IMR-90 (cell line): ENCODE measurements around the gene P2RX3. TPM values are rescaled to one million over a fixed set of nuclear protein-coding genes. Genes with fewer than 3 reads are reported as not detected.

Source experiments
- ATAC-seq: fragments of 200-7000 bp; cut with Tn5 transposase; 2 replicates; pipeline ENCODE4 v1.9.1; 2020; ENCODE audit warnings: low read depth, mild to moderate bottlenecking, moderate library complexity
- BruUV-seq: library from RNA; stranded (reverse); fragments of 400-500 nt; replicated peaks from 2 replicates; lab custom pipeline; 2021; lab: Mats Ljungman, UMichigan
- CTCF ChIA-PET: fragments of 300-600 bp; formaldehyde crosslinking; extraction: SDS; loops from one replicate; lab custom pipeline; 2021; ENCODE audit warnings: antibody characterized with exemption; lab: Yijun Ruan, JAX
- POLR2A ChIA-PET: fragments of 300-600 bp; sonication (Branson Sonifier 250); formaldehyde crosslinking; loops from one replicate; lab custom pipeline; 2022; ENCODE audit warnings: antibody characterized with exemption; ENCODE audit not compliant: unreplicated experiment; lab: Charles Lee
- DNase-seq: peaks from one replicate; pipeline ENCODE4 v3.0.0; 2013
- H2AFZ ChIP-seq: replicated peaks from 2 replicates; pipeline ENCODE3; 2013; ENCODE audit warnings: low read length, mild to moderate bottlenecking; ENCODE audit not compliant: poor library complexity
- H2AK5ac ChIP-seq: 2 replicates; pipeline ENCODE4 v1.6.1; 2013; ENCODE audit warnings: low read depth, low read length, inconsistent platforms
- H2AK9ac ChIP-seq: replicated peaks from 2 replicates; pipeline ENCODE3; 2013; ENCODE audit warnings: mild to moderate bottlenecking, low read depth, low read length, moderate library complexity; ENCODE audit not compliant: poor library complexity
- H2BK120ac ChIP-seq: 2 replicates; pipeline ENCODE4 v1.6.1; 2013; ENCODE audit warnings: low read depth, low read length, inconsistent platforms
- H2BK15ac ChIP-seq: 3 replicates; pipeline ENCODE4 v1.6.1; 2013; ENCODE audit warnings: low read depth, low read length, inconsistent platforms
- H2BK20ac ChIP-seq: 2 replicates; pipeline ENCODE4 v1.6.1; 2013; ENCODE audit warnings: low read depth, mild to moderate bottlenecking, inconsistent platforms, low read length, moderate library complexity
- H2BK5ac ChIP-seq: 2 replicates; pipeline ENCODE4 v1.6.1; 2013; ENCODE audit warnings: mild to moderate bottlenecking, low read depth, low read length, inconsistent platforms; ENCODE audit not compliant: poor library complexity, severe bottlenecking
- H3K14ac ChIP-seq: replicated peaks from 2 replicates; pipeline ENCODE4 v1.6.1; 2013; ENCODE audit warnings: low read depth, low read length, inconsistent platforms
- H3K18ac ChIP-seq: 2 replicates; pipeline ENCODE4 v1.6.1; 2013; ENCODE audit warnings: low read depth, low read length, control low read depth
- H3K23ac ChIP-seq: 2 replicates; pipeline ENCODE4 v1.6.1; 2013; ENCODE audit warnings: low read depth, low read length, inconsistent platforms
- H3K27ac ChIP-seq: 2 replicates; pipeline ENCODE4 v1.5.1; 2013; ENCODE audit warnings: mild to moderate bottlenecking, control low read depth, low read length; ENCODE audit not compliant: insufficient read depth
- H3K27me3 ChIP-seq: 2 replicates; pipeline ENCODE4 v1.6.1; 2013; ENCODE audit warnings: low read length; ENCODE audit not compliant: control insufficient read depth, insufficient read depth
- H3K36me3 ChIP-seq: 2 replicates; pipeline ENCODE4 v1.6.1; 2013; ENCODE audit warnings: low read length, mixed read lengths; ENCODE audit not compliant: control insufficient read depth, insufficient read depth
- H3K4ac ChIP-seq: 2 replicates; pipeline ENCODE4 v1.6.1; 2013; ENCODE audit warnings: low read depth, low read length, inconsistent platforms
- H3K4me1 ChIP-seq: 2 replicates; pipeline ENCODE4 v1.6.1; 2013; ENCODE audit warnings: low read length, mixed read lengths; ENCODE audit not compliant: control insufficient read depth, insufficient read depth
- H3K4me2 ChIP-seq: 2 replicates; pipeline ENCODE4 v1.6.1; 2013; ENCODE audit warnings: low read depth, mild to moderate bottlenecking, control low read depth, low read length, moderate library complexity
- H3K4me3 ChIP-seq: 2 replicates; pipeline ENCODE4 v1.5.1; 2013; ENCODE audit warnings: low read depth, mild to moderate bottlenecking, control low read depth, low read length, moderate library complexity; ENCODE audit not compliant: insufficient read depth
- H3K56ac ChIP-seq: 2 replicates; pipeline ENCODE4 v1.6.1; 2013; ENCODE audit warnings: low read length, inconsistent platforms; ENCODE audit not compliant: insufficient read depth; ENCODE audit errors: extremely low read depth
- H3K79me1 ChIP-seq, 2 experiments: 2 replicates each; pipeline ENCODE4 v1.6.1; 2013; ENCODE audit warnings: low read length in 2 of 2, inconsistent platforms in 1 of 2, low read depth in 1 of 2
- H3K9ac ChIP-seq: 2 replicates; pipeline ENCODE4 v1.6.1; 2013; ENCODE audit warnings: low read depth, low read length, control low read depth
- H3K9me1 ChIP-seq: 2 replicates; pipeline ENCODE4 v1.6.1; 2013; ENCODE audit warnings: low read length, inconsistent platforms; ENCODE audit not compliant: insufficient read depth
- H3K9me3 ChIP-seq: 2 replicates; pipeline ENCODE4 v1.6.1; 2013; ENCODE audit warnings: low read length; ENCODE audit not compliant: control insufficient read depth, insufficient read depth
- H4K20me1 ChIP-seq: 2 replicates; pipeline ENCODE4 v1.6.1; 2013; ENCODE audit warnings: low read length, inconsistent platforms; ENCODE audit not compliant: insufficient read depth
- H4K5ac ChIP-seq: 2 replicates; pipeline ENCODE4 v1.6.1; 2013; ENCODE audit warnings: mild to moderate bottlenecking, low read depth, low read length, control low read depth
- H4K8ac ChIP-seq, 2 experiments: 2 replicates each; pipeline ENCODE4 v1.6.1; 2013; ENCODE audit warnings: low read depth in 2 of 2, low read length in 2 of 2, control low read depth in 1 of 2, inconsistent platforms in 1 of 2
- H4K91ac ChIP-seq: 2 replicates; pipeline ENCODE4 v1.6.1; 2013; ENCODE audit warnings: low read depth, low read length, inconsistent platforms; ENCODE audit not compliant: insufficient read depth
- BHLHE40 ChIP-seq: fragments of 150-350 bp; IDR thresholded peaks from 2 replicates; pipeline ENCODE4 v1.6.1; 2016; ENCODE audit warnings: mild to moderate bottlenecking, low read depth, low read length
- CEBPB ChIP-seq: IDR thresholded peaks from 2 replicates; pipeline ENCODE4 v1.6.1; 2012; ENCODE audit warnings: low read depth, low read length, improper control_type of control experiment
- CHD1 ChIP-seq: IDR thresholded peaks from 2 replicates; pipeline ENCODE4 v1.6.1; 2012; ENCODE audit warnings: low read depth, low read length, improper control_type of control experiment
- CTCF ChIP-seq: conservative IDR thresholded peaks from 2 replicates; pipeline ENCODE4 v1.5.1; 2012; ENCODE audit warnings: mild to moderate bottlenecking, low read depth, low read length, improper control_type of control experiment
- ELK1 ChIP-seq: fragments of 150-350 bp; IDR thresholded peaks from 2 replicates; pipeline ENCODE4 v1.6.1; 2016; ENCODE audit warnings: low read depth, mild to moderate bottlenecking, low read length, moderate library complexity, borderline replicate concordance
- FOS ChIP-seq: fragments of 150-350 bp; IDR thresholded peaks from 2 replicates; pipeline ENCODE4 v1.6.1; 2016; ENCODE audit warnings: low read depth, low read length
- MAFK ChIP-seq: IDR thresholded peaks from 2 replicates; pipeline ENCODE4 v1.6.1; 2012; ENCODE audit warnings: low read depth, low read length, improper control_type of control experiment
- MAZ ChIP-seq: IDR thresholded peaks from 2 replicates; pipeline ENCODE4 v1.6.1; 2012; ENCODE audit warnings: low read depth, mild to moderate bottlenecking, low read length, improper control_type of control experiment, moderate library complexity, borderline replicate concordance
- MXI1 ChIP-seq: IDR thresholded peaks from 2 replicates; pipeline ENCODE4 v1.6.1; 2012; ENCODE audit warnings: low read depth, mild to moderate bottlenecking, low read length, moderate library complexity, borderline replicate concordance
- POLR2A ChIP-seq: IDR thresholded peaks from 2 replicates; pipeline ENCODE4 v1.6.1; 2012; ENCODE audit warnings: mild to moderate bottlenecking, low read depth, low read length
- RCOR1 ChIP-seq: IDR thresholded peaks from 2 replicates; pipeline ENCODE4 v1.6.1; 2012; ENCODE audit warnings: mild to moderate bottlenecking, low read length, improper control_type of control experiment; ENCODE audit not compliant: insufficient replicate concordance
- RFX5 ChIP-seq: IDR thresholded peaks from 2 replicates; pipeline ENCODE4 v1.8.0; 2012; ENCODE audit warnings: low read depth, mild to moderate bottlenecking, low read length, moderate library complexity
- SMC3 ChIP-seq: fragments of 150-350 bp; IDR thresholded peaks from 2 replicates; pipeline ENCODE4 v1.6.1; 2016; ENCODE audit warnings: low read depth, mild to moderate bottlenecking, antibody characterized with exemption, low read length, moderate library complexity
- WGBS, 2 experiments: methylation state at CpG; one replicate each; pipeline versions ENCODE4 v1.1.5 to v1.1.7; 2013; ENCODE audit warnings: missing lambda C conversion rate in 2 of 2; ENCODE audit not compliant: insufficient read length in 1 of 2; ENCODE audit errors: extremely low coverage in 2 of 2; 5-methylcytosine and 5-hydroxymethylcytosine counted together
- dilution Hi-C: fragments of 300-500 bp; cut with HindIII; formaldehyde crosslinking; loops from one replicate; pipeline ENCODE4 v1.14.3; 2018; ENCODE audit warnings: low sequenced_read_pairs; ENCODE audit not compliant: unreplicated experiment
- in situ Hi-C: fragments of 300-500 bp; cut with MboI; formaldehyde crosslinking; loops from 3 replicates; pipeline ENCODE4 v1.14.3; 2019; ENCODE audit warnings: low sequenced_read_pairs, inconsistent platforms, mixed read lengths
- intact Hi-C: fragments of 100-400 bp; cut with micrococcal nuclease; formaldehyde crosslinking; loops from 2 replicates; pipeline ENCODE4 v1.10.0; 2022
- polyA plus RNA-seq, 3 experiments: library from polyadenylated mRNA; depleted of rRNA; stranded (reverse); fragments of >200 nt; gene quantifications; 2 replicates each; pipeline ENCODE4 v1.2.3, GENCODE V29; 2012; ENCODE audit warnings: low replicate concordance in 1 of 3
- total RNA-seq: library from RNA; depleted of rRNA; stranded (reverse); fragments of >200 nt; gene quantifications from 2 replicates; pipeline ENCODE4 v1.2.3, GENCODE V29; 2012
- TF ChIP-seq, protein P1 (sequence below): fragments of 150-350 bp; IDR thresholded peaks from 2 replicates; pipeline ENCODE4 v1.6.1; 2017; ENCODE audit warnings: mild to moderate bottlenecking, antibody characterized with exemption, low read length, low read depth

The P2RX3 gene
- total and polyA plus RNA-seq, 2 of the 4 experiments (the other 2 are of a cell fraction) = not detected

GRCh38 chr11:57391111-57391510 lies 53.0 kb downstream of the P2RX3 start:
- Histone ChIP-seq H4K91ac (no peak overlapping the region), H4K5ac (no peak overlapping the region), H2BK5ac (no peak overlapping the region), H3K79me1 (no peaks in the 10 kb centered on the region), H3K27ac (no peak overlapping the region), H3K9me3 (no peaks in the 10 kb centered on the region), H3K18ac (no peak overlapping the region), H3K4me3 (no peak overlapping the region), H3K14ac (no peak overlapping the region), H3K4ac (no peak overlapping the region), H2AK5ac (no peak overlapping the region), H3K4me2 (no peak overlapping the region), H3K23ac (no peak overlapping the region), H3K4me1 (no peaks in the 10 kb centered on the region), H2AFZ (no peak overlapping the region), H3K27me3 (peaks cover 41% of the 10 kb centered on the region), H3K36me3 (no peaks in the 10 kb centered on the region), H4K20me1 (no peaks in the 10 kb centered on the region; the same call in 1 of the 2 replicates), H2BK15ac (no peak overlapping the region), H4K8ac (no peak overlapping the region), H2BK20ac (no peak overlapping the region), H2AK9ac (no peak overlapping the region), H3K9me1 (no peaks in the 10 kb centered on the region), H3K9ac (no peak overlapping the region), H3K56ac (no peak overlapping the region), H2BK120ac (no peak overlapping the region)
- dilution Hi-C loops (no loop called here), intact Hi-C loops (no loop called here), in situ Hi-C loops (no loop called here)
- ATAC-seq = no peak
- no peak for TF ChIP-seq MXI1
- TF ChIP-seq MAFK = no peak
- TF ChIP-seq MAZ = no peak
- TF ChIP-seq BHLHE40 = no peak
- TF ChIP-seq RFX5 = no peak
- no peak for TF ChIP-seq CEBPB
- no peak for TF ChIP-seq POLR2A
- TF ChIP-seq, protein P1, sequence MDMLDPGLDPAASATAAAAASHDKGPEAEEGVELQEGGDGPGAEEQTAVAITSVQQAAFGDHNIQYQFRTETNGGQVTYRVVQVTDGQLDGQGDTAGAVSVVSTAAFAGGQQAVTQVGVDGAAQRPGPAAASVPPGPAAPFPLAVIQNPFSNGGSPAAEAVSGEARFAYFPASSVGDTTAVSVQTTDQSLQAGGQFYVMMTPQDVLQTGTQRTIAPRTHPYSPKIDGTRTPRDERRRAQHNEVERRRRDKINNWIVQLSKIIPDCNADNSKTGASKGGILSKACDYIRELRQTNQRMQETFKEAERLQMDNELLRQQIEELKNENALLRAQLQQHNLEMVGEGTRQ = no peak
- TF ChIP-seq CTCF = no peak
- no peak for TF ChIP-seq CHD1
- no peak for TF ChIP-seq ELK1
- TF ChIP-seq SMC3 = no peak
- no peak for TF ChIP-seq RCOR1
- TF ChIP-seq FOS = no peak
- WGBS, 2 experiments = no CpG with 5 or more reads among the region's 3 CpGs
- BruUV-seq = no TSS peak
- no peak for DNase-seq
- ChIA-PET CTCF (no interaction called here), POLR2A (no interaction called here)
